H1 (cell line): ENCODE data around the gene ADCY5. TPM values are rescaled to one million over a fixed set of nuclear protein-coding genes. Genes with fewer than 3 reads are reported as not detected.

ENCODE experiments used
- CTCF ChIA-PET: fragments of 300-600 bp; sonication (Branson Sonifier 250); formaldehyde crosslinking; loops from one replicate; lab custom pipeline; 2021; ENCODE audit not compliant: partially characterized antibody; lab: Charles Lee
- POLR2A ChIA-PET: fragments of 300-600 bp; sonication (Branson Sonifier 250); formaldehyde crosslinking; loops from one replicate; lab custom pipeline; 2021; ENCODE audit warnings: inconsistent platforms; ENCODE audit not compliant: partially characterized antibody; lab: Charles Lee
- DNase-seq, 2 experiments: peaks; one replicate each; pipeline versions ENCODE4 v3.0.0 to v3.0.0-alpha.2; 2010 to 2022; ENCODE audit warnings: low spot score in 2 of 2, low read depth in 1 of 2, mixed read lengths in 1 of 2
- FAIRE-seq: peaks from 2 replicates; lab custom pipeline; 2011; peaks lifted over from hg19 to GRCh38; lab: Jason Lieb, UNC
- H2AFZ ChIP-seq: 2 replicates; pipeline ENCODE4 v1.8.1; 2012; ENCODE audit warnings: low read length, inconsistent platforms
- H2AK5ac ChIP-seq: 2 replicates; pipeline ENCODE4 v1.6.1; 2013; ENCODE audit warnings: low read depth, low read length
- H2BK120ac ChIP-seq: replicated peaks from 2 replicates; pipeline ENCODE3; 2013; ENCODE audit warnings: low read depth, low read length, inconsistent platforms
- H2BK12ac ChIP-seq: 2 replicates; pipeline ENCODE4 v1.6.1; 2013; ENCODE audit warnings: low read depth, low read length
- H2BK15ac ChIP-seq: 2 replicates; pipeline ENCODE4 v1.6.1; 2013; ENCODE audit warnings: low read length
- H2BK20ac ChIP-seq: 2 replicates; pipeline ENCODE4 v1.6.1; 2013; ENCODE audit warnings: low read length
- H2BK5ac ChIP-seq: 2 replicates; pipeline ENCODE4 v1.6.1; 2013; ENCODE audit warnings: low read depth, low read length
- H3K14ac ChIP-seq: 2 replicates; pipeline ENCODE4 v1.6.1; 2013; ENCODE audit warnings: inconsistent platforms; ENCODE audit not compliant: insufficient read length
- H3K18ac ChIP-seq: 2 replicates; pipeline ENCODE4 v1.6.1; 2013; ENCODE audit warnings: low read length; ENCODE audit errors: extremely low read depth
- H3K23ac ChIP-seq: 2 replicates; pipeline ENCODE4 v1.6.1; 2013; ENCODE audit warnings: inconsistent platforms; ENCODE audit not compliant: insufficient read length
- H3K23me2 ChIP-seq: 2 replicates; pipeline ENCODE4 v1.6.1; 2013; ENCODE audit warnings: low read depth, low read length
- H3K27ac ChIP-seq: 2 replicates; pipeline ENCODE4 v1.6.1; 2011; ENCODE audit warnings: low read depth, low read length, inconsistent platforms
- H3K27me3 ChIP-seq, 4 experiments: replicated peaks in 1 of 4; 1 replicate in 1 of 4; 2 replicates in 3 of 4; pipeline versions ENCODE4 v1.6.1 to v1.8.1; 2011 to 2013; ENCODE audit warnings: low read length in 3 of 4, mild to moderate bottlenecking in 3 of 4, inconsistent platforms in 2 of 4, mixed read lengths in 2 of 4, moderate library complexity in 1 of 4; ENCODE audit not compliant: control insufficient read depth in 3 of 4, insufficient read depth in 3 of 4; ENCODE audit errors: extremely low read depth in 1 of 4
- H3K36me3 ChIP-seq, 4 experiments: 2 replicates each; pipeline versions ENCODE4 v1.6.1 to v1.8.1; 2011 to 2013; ENCODE audit warnings: mild to moderate bottlenecking in 4 of 4, low read length in 3 of 4, moderate library complexity in 2 of 4, control low read depth in 1 of 4, inconsistent platforms in 1 of 4; ENCODE audit not compliant: insufficient read depth in 4 of 4, control insufficient read depth in 2 of 4
- H3K4ac ChIP-seq: replicated peaks from 2 replicates; pipeline ENCODE3; 2013; ENCODE audit warnings: low read length, low read depth, mixed read lengths, inconsistent platforms; ENCODE audit not compliant: insufficient read length
- H3K4me1 ChIP-seq, 4 experiments: replicated peaks in 1 of 4; 1 replicate in 1 of 4; 2 replicates in 3 of 4; pipeline versions ENCODE4 v1.6.1 to v1.8.1; 2011 to 2013; ENCODE audit warnings: low read length in 3 of 4, inconsistent platforms in 2 of 4, mixed read lengths in 1 of 4; ENCODE audit not compliant: insufficient read depth in 4 of 4, control insufficient read depth in 3 of 4
- H3K4me2 ChIP-seq, 2 experiments: 2 replicates each; pipeline versions ENCODE4 v1.6.1 to v1.8.1; 2011 to 2013; ENCODE audit warnings: low read depth in 2 of 2, low read length in 2 of 2, control low read depth in 1 of 2, inconsistent platforms in 1 of 2, mild to moderate bottlenecking in 1 of 2; ENCODE audit not compliant: insufficient read depth in 1 of 2
- H3K4me3 ChIP-seq, 4 experiments: fragments of 200-600, 300-600 bp in 1 of 4; sonication (generic), shearing (Covaris generic), sonication (Bioruptor Twin) in 1 of 4; 2 replicates each; pipeline versions ENCODE4 v1.5.1 to v1.8.1; 2011 to 2016; ENCODE audit warnings: low read length in 4 of 4, low read depth in 3 of 4, control low read depth in 2 of 4, inconsistent platforms in 2 of 4, mild to moderate bottlenecking in 2 of 4, mixed read lengths in 1 of 4, moderate library complexity in 1 of 4; ENCODE audit not compliant: insufficient read depth in 2 of 4; ENCODE audit errors: extremely low read depth in 1 of 4
- H3K56ac ChIP-seq: replicated peaks from 2 replicates; pipeline ENCODE3; 2013; ENCODE audit warnings: low read depth, mild to moderate bottlenecking, mixed read lengths, low read length, inconsistent platforms; ENCODE audit not compliant: insufficient read length
- H3K79me1 ChIP-seq: 2 replicates; pipeline ENCODE4 v1.6.1; 2013; ENCODE audit warnings: low read depth, low read length, control low read depth
- H3K79me2 ChIP-seq, 2 experiments: 2 replicates each; pipeline versions ENCODE4 v1.6.1 to v1.8.1; 2012 to 2013; ENCODE audit warnings: low read length in 2 of 2, mild to moderate bottlenecking in 2 of 2, inconsistent platforms in 1 of 2; ENCODE audit not compliant: insufficient read depth in 2 of 2, control insufficient read depth in 1 of 2
- H3K9ac ChIP-seq, 4 experiments: replicated peaks in 1 of 4; 1 replicate in 1 of 4; 2 replicates in 3 of 4; pipeline versions ENCODE4 v1.6.1 to v1.8.1; 2011 to 2013; ENCODE audit warnings: low read depth in 3 of 4, low read length in 3 of 4, control low read depth in 2 of 4, mild to moderate bottlenecking in 2 of 4, moderate library complexity in 2 of 4, inconsistent platforms in 1 of 4; ENCODE audit errors: extremely low read depth in 1 of 4
- H3K9me3 ChIP-seq, 2 experiments: 2 replicates each; pipeline versions ENCODE4 v1.6.1 to v1.8.1; 2012 to 2013; ENCODE audit warnings: mild to moderate bottlenecking in 2 of 2, moderate library complexity in 2 of 2, control low read depth in 1 of 2, inconsistent platforms in 1 of 2, low read depth in 1 of 2, low read length in 1 of 2, mixed read lengths in 1 of 2; ENCODE audit not compliant: insufficient read depth in 2 of 2
- H4K20me1 ChIP-seq, 2 experiments: replicated peaks in 1 of 2; 2 replicates each; pipeline versions ENCODE3 to v1.8.1; 2011 to 2013; ENCODE audit warnings: inconsistent platforms in 2 of 2, low read length in 2 of 2, mild to moderate bottlenecking in 1 of 2; ENCODE audit not compliant: insufficient read depth in 2 of 2, control insufficient read depth in 1 of 2
- H4K5ac ChIP-seq: 2 replicates; pipeline ENCODE4 v1.6.1; 2013; ENCODE audit warnings: low read length, low read depth, mixed read lengths, inconsistent platforms; ENCODE audit not compliant: insufficient read length
- H4K8ac ChIP-seq: 2 replicates; pipeline ENCODE4 v1.8.0; 2013; ENCODE audit warnings: mild to moderate bottlenecking, moderate library complexity, low read length, inconsistent platforms; ENCODE audit not compliant: insufficient read depth; ENCODE audit errors: extremely low read depth
- H4K91ac ChIP-seq: replicated peaks from 2 replicates; pipeline ENCODE3; 2013; ENCODE audit warnings: low read length, mixed read lengths, inconsistent platforms; ENCODE audit not compliant: insufficient read length
- CTCF ChIP-seq, 3 experiments: IDR thresholded peaks; 1 replicate in 2 of 3; 2 replicates in 1 of 3; pipeline versions ENCODE4 v1.5.1 to v1.6.1; 2011; ENCODE audit warnings: low read length in 3 of 3, mild to moderate bottlenecking in 3 of 3, inconsistent platforms in 2 of 3, low read depth in 1 of 3, moderate library complexity in 1 of 3; ENCODE audit not compliant: insufficient read depth in 1 of 3; ENCODE audit errors: control extremely low read depth in 1 of 3
- HDAC6 ChIP-seq: IDR thresholded peaks from one replicate; pipeline ENCODE4 v1.7.1; 2012; ENCODE audit warnings: low read depth, mild to moderate bottlenecking, inconsistent platforms, low read length, moderate library complexity
- MAX ChIP-seq: IDR thresholded peaks from 2 replicates; pipeline ENCODE4 v1.6.1; 2012; ENCODE audit warnings: inconsistent platforms
- RAD21 ChIP-seq, 2 experiments: IDR thresholded peaks in 1 of 2; conservative IDR thresholded peaks in 1 of 2; 2 replicates each; pipeline ENCODE4 v1.6.1; 2011; ENCODE audit warnings: low read depth in 2 of 2, low read length in 2 of 2, improper control_type of control experiment in 1 of 2, inconsistent platforms in 1 of 2, mild to moderate bottlenecking in 1 of 2, moderate library complexity in 1 of 2
- RNF2 ChIP-seq: fragments of 200-900, 300-1000 bp; sonication (generic); IDR thresholded peaks from 2 replicates; pipeline ENCODE4 v1.7.1; 2016; ENCODE audit warnings: borderline replicate concordance, low read depth, mild to moderate bottlenecking, antibody characterized with exemption, low read length; ENCODE audit not compliant: poor library complexity, severe bottlenecking; ENCODE audit errors: missing control alignments
- SIN3A ChIP-seq, 2 experiments: IDR thresholded peaks in 1 of 2; conservative IDR thresholded peaks in 1 of 2; 2 replicates each; pipeline ENCODE4 v1.6.1; 2011 to 2012; ENCODE audit warnings: low read length in 2 of 2, improper control_type of control experiment in 1 of 2, low read depth in 1 of 2, mild to moderate bottlenecking in 1 of 2
- SP2 ChIP-seq: IDR thresholded peaks from 2 replicates; pipeline ENCODE4 v1.6.1; 2012; ENCODE audit warnings: mild to moderate bottlenecking, low read length, inconsistent platforms
- TEAD4 ChIP-seq: IDR thresholded peaks from 2 replicates; pipeline ENCODE4 v1.6.1; 2012; ENCODE audit warnings: low read depth, low read length, inconsistent platforms, mixed read lengths
- WGBS, 2 experiments: shearing (Covaris generic) in 1 of 2; methylation state at CpG; one replicate each; pipeline versions ENCODE4 v1.1.6 to v1.1.7; 2013 to 2015; ENCODE audit warnings: low lambda C conversion rate in 2 of 2, mixed read lengths in 2 of 2, inconsistent platforms in 1 of 2, low coverage in 1 of 2, missing lambda C conversion rate in 1 of 2; ENCODE audit not compliant: insufficient replicate concordance in 2 of 2, insufficient coverage in 1 of 2, insufficient read length in 1 of 2; ENCODE audit errors: extremely low coverage in 1 of 2, missing lambda C conversion rate in 1 of 2; 5-methylcytosine and 5-hydroxymethylcytosine counted together
- polyA plus RNA-seq, 7 experiments: library from polyadenylated mRNA; depleted of rRNA in 3 of 7; stranded (reverse) in 5 of 7; unstranded in 2 of 7; fragments of >200 nt in 5 of 7; fragments of 200-250 nt in 2 of 7; gene quantifications; 1 replicate in 5 of 7; 2 replicates in 1 of 7; 4 replicates in 1 of 7; pipeline versions ENCODE4 v1.2.1 to v1.2.3, GENCODE V29; 2011 to 2013; ENCODE audit warnings: missing spikeins in 2 of 7, mixed read lengths in 2 of 7
- total RNA-seq: library from RNA; stranded (reverse); fragmentation: NEBNext Ultra II Directional; extraction: Animal tissue kit (Norgen Biotek cat#: 25700); gene quantifications from 2 replicates; pipeline ENCODE4 v1.2.1, GENCODE V29; 2021

Gene ADCY5
- total and polyA plus RNA-seq, 2 of the 8 experiments (the other 6 are each of a cell fraction or from before 2014, with no cell fraction given), result 18.9 to 40.8 TPM

- 0 out of 2 replicates have a peak, but pooled peaks cover 2% of the 10 kb centered on the region for H3K79me1 ChIP-seq
- no peaks in the 10 kb centered on the region; a peak in 1 of 7 replicates for H3K27me3 ChIP-seq
- peak overlapping the region; percentile 89; the same call in 1 of the 2 replicates for H2AK5ac ChIP-seq
- H3K23me2 ChIP-seq, result peaks cover 10% of the 10 kb centered on the region; the same call in 1 of the 2 replicates
- peak overlapping the region in 1 of 4 experiments; percentile 50; a peak in 2 of 8 replicates for H3K4me3 ChIP-seq
- ChIA-PET CTCF (interaction anchor here (0.6 to 3.8 kb wide), 19 partner anchors 9 to 703 kb away, joined by 3 to 39 read pairs (median 5); partner anchors contain the start of gene ADCY5), POLR2A (interaction anchor here (1.0 to 3.7 kb wide), 16 partner anchors 10 to 337 kb away, joined by 3 to 35 read pairs (median 6); partner anchors contain the start of genes ADCY5 and SEC22A)
- H4K91ac ChIP-seq, result peak overlapping the region; percentile 100
- H4K20me1 ChIP-seq, result no peaks in the 10 kb centered on the region
- H4K8ac ChIP-seq, result no peak overlapping the region
- peak overlapping the region; percentile 84 for H2BK12ac ChIP-seq
- H2BK5ac ChIP-seq, result peak overlapping the region; percentile 98
- DNase-seq, result peak in 1 of 2 experiments; percentile 60
- H3K79me2 ChIP-seq, result peaks cover 0 to 25% of the 10 kb centered on the region in 2 experiments; a peak in 2 of 4 replicates
- 0 out of 2 replicates have a peak overlapping the region, but pooled peaks have one; percentile 36 for H2BK15ac ChIP-seq
- H2BK120ac ChIP-seq, result peak overlapping the region; percentile 97
- no peak overlapping the region for H2AFZ ChIP-seq
- peak overlapping the region; percentile 78; the same call in 1 of the 2 replicates for H3K27ac ChIP-seq
- H3K9ac ChIP-seq, result peak overlapping the region in 1 of 4 experiments; percentile 7; a peak in 3 of 7 replicates
- H4K5ac ChIP-seq, result peak overlapping the region; percentile 34
- WGBS, 2 experiments, result 7% methylated on average over 4 of the region's 4 CpGs; no CpG with 5 or more reads in 1 of the 2 experiments
- no peak overlapping the region for H3K14ac ChIP-seq
- no peaks in the 10 kb centered on the region for H3K9me3 ChIP-seq
- H3K4me1 ChIP-seq, result peaks cover 27 to 64% (median 41%) of the 10 kb centered on the region in 4 experiments
- H2BK20ac ChIP-seq, result peak overlapping the region; percentile 94; the same call in 1 of the 2 replicates
- H3K56ac ChIP-seq, result no peak overlapping the region
- H3K4ac ChIP-seq, result no peak overlapping the region
- no peaks in the 10 kb centered on the region; a peak in 1 of 8 replicates for H3K36me3 ChIP-seq
- peak overlapping the region; percentile 63 to 66 for H3K4me2 ChIP-seq
- H3K18ac ChIP-seq, result peak overlapping the region; percentile 91
- no peak overlapping the region for H3K23ac ChIP-seq
- FAIRE-seq, result no peak
- TF ChIP-seq SP2, result no peak
- no peak for TF ChIP-seq CTCF (IDR thresholded peaks at IDR 0.05; ENCODE audit: control extremely low read depth in 1 of 3, insufficient read depth in 1 of 3, low read depth in 1 of 3, low read length in 3 of 3)
- TF ChIP-seq RNF2, result no peak
- TF ChIP-seq MAX, result no peak
- TF ChIP-seq SIN3A (conservative IDR thresholded peaks at IDR 0.05 in 1 of 2, IDR thresholded peaks at IDR 0.05 in 1 of 2; ENCODE audit: low read depth in 1 of 2, low read length in 2 of 2), result no peak
- TF ChIP-seq RAD21 (IDR thresholded peaks at IDR 0.05 in 1 of 2, conservative IDR thresholded peaks at IDR 0.05 in 1 of 2; ENCODE audit: low read depth in 2 of 2, low read length in 2 of 2), result no peak
- no peak for TF ChIP-seq HDAC6
- no peak for TF ChIP-seq TEAD4
These were observed 133.7 kb downstream of the ADCY5 start for GRCh38 chr3:123315271-123315595.
